ENCODE results near the gene MRC1. TPM values are rescaled to one million over a fixed set of nuclear protein-coding genes. Genes with fewer than 3 reads are reported as not detected.

MRC1 gene
- total and polyA plus RNA-seq, 10 of the 15 experiments (the other 5 are each of a cell fraction or from before 2014, with no cell fraction given): 0.01 to 0.21 (median 0.03) TPM; not detected in 5

GRCh38 chr10:17859492-17860156, 50.5 kb downstream of the MRC1 start:
- DNase-seq (ENCODE audit: low read depth, low spot score) (no peak), FAIRE-seq (no peak), ATAC-seq (peak; percentile 68)
- POLR2A ChIA-PET: no interaction called here
- in situ Hi-C loops (cut with MboI) (no loop called here), intact Hi-C loops (cut with micrococcal nuclease; ENCODE audit: unreplicated experiment) (loop anchor here (10.0 kb wide), 1 partner anchor 455 kb away; no protein-coding TSS in a partner anchor)
- BruUV-seq (replicated peaks): no TSS peak
- Histone ChIP-seq H3K9me3 (replicated peaks; ENCODE audit: control insufficient read depth, insufficient read depth, low read length) (no peaks in the 10 kb centered on the region; the same call in 2 of the 3 replicates), H3K36me3 (ENCODE audit: control insufficient read depth in 2 of 2, insufficient read depth in 2 of 2, low read length in 1 of 2) (no peaks in the 10 kb centered on the region), H3K27me3 (replicated peaks in 1 of 2; ENCODE audit: control insufficient read depth in 2 of 2, insufficient read depth in 2 of 2, low read length in 1 of 2) (no peaks in the 10 kb centered on the region), H3K9ac (ENCODE audit: control insufficient read depth, insufficient read depth, low read length) (no peak overlapping the region), H3K27ac (ENCODE audit: control insufficient read depth, insufficient read depth) (no peak overlapping the region), H3K4me1 (ENCODE audit: control insufficient read depth, insufficient read depth, low read length) (no peaks in the 10 kb centered on the region; the same call in 1 of the 2 replicates), H2AFZ (ENCODE audit: control insufficient read depth, low read depth, low read length) (no peak overlapping the region), H3K79me2 (ENCODE audit: control insufficient read depth, insufficient read depth, low read length) (no peaks in the 10 kb centered on the region), H3K4me3 (no peak overlapping the region), H4K20me1 (ENCODE audit: control insufficient read depth, insufficient read depth) (no peaks in the 10 kb centered on the region), H3K4me2 (ENCODE audit: control insufficient read depth, insufficient read depth) (no peak overlapping the region)
- WGBS (ENCODE audit: insufficient coverage, insufficient replicate concordance, low lambda C conversion rate, missing lambda C conversion rate): 12% methylated on average over 8 of the region's 8 CpGs
- CTCF ChIA-PET: interaction anchor here (1.3 kb wide), 1 partner anchor 14 kb away, joined by 3 read pairs; no protein-coding TSS in a partner anchor
- TF ChIP-seq PKNOX1 (IDR thresholded peaks at IDR 0.05) (0 out of 2 replicates have a peak, but pooled peaks have one; percentile 13), ESRRA (IDR thresholded peaks at IDR 0.05; ENCODE audit: low read length) (no peak), TBL1XR1 (IDR thresholded peaks at IDR 0.05; ENCODE audit: low read depth, low read length) (no peak), PAX5 (IDR thresholded peaks at IDR 0.05; ENCODE audit: borderline replicate concordance, low read depth, low read length) (0 out of 2 replicates have a peak, but pooled peaks have one; percentile 20), REST (IDR thresholded peaks at IDR 0.05; ENCODE audit: low read depth, low read length) (no peak), BACH1 (IDR thresholded peaks at IDR 0.05; ENCODE audit: borderline replicate concordance) (no peak), MYB (IDR thresholded peaks at IDR 0.05; ENCODE audit: borderline replicate concordance, low read depth, low read length) (no peak), ZZZ3 (IDR thresholded peaks at IDR 0.05; ENCODE audit: control insufficient read depth, insufficient read length, low read depth) (no peak), IKZF1 (conservative IDR thresholded peaks at IDR 0.05) (no peak), NBN (IDR thresholded peaks at IDR 0.05) (no peak), GATAD2B (conservative IDR thresholded peaks at IDR 0.05; ENCODE audit: low read depth) (no peak)
- SMC1A ChIA-PET (ENCODE audit: uncharacterized antibody, unreplicated experiment): interaction anchor here (1.9 kb wide), 1 partner anchor 9 kb away, joined by 5 read pairs; no protein-coding TSS in a partner anchor
- RAD21 ChIA-PET (ENCODE audit: unreplicated experiment): no interaction called here

Data from GM12878 (cell line).